SW480 (cell line): ENCODE measurements around the gene SP7.
"Not testable (repeated sequence)": the region's sequence is repeated elsewhere in the genome, so short reads cannot be mapped to it uniquely, and the experiment has no call there.

Source experiments
- DNase-seq: peaks from one replicate; pipeline ENCODE4 v3.0.0-alpha.2; 2016; ENCODE audit warnings: low spot score

The SP7 gene

GRCh38 chr12:53320352-53321195 is 15.6 kb downstream of the SP7 start:
- DNase-seq, result no peak

- no peak for DNase-seq
Observed at GRCh38 chr12:53313996-53314395, 22.2 kb downstream of the SP7 start.

- DNase-seq, result no peak
Observed at GRCh38 chr12:53308276-53308675, 27.9 kb downstream of the SP7 start.

GRCh38 chr12:53306826-53307225 is 29.3 kb downstream of the SP7 start:
- DNase-seq, result no peak

GRCh38 chr12:53302903-53303302 is 33.3 kb downstream of the SP7 start:
- DNase-seq, result no peak

- no peak for DNase-seq
Observed at GRCh38 chr12:53300187-53300586, 36.0 kb downstream of the SP7 start.

- DNase-seq, result peak; percentile 90
Observed at GRCh38 chr12:53299454-53300180, 36.5 kb downstream of the SP7 start, which contains the start of gene MYG1. Gene MYG1 (plus strand): TSS chr12:53299695. CDS start chr12:53299738, 43 bp downstream.

GRCh38 chr12:53299101-53299453 is 37.1 kb downstream of the SP7 start:
- DNase-seq, result no peak

- DNase-seq, result no peak
Observed at GRCh38 chr12:53298164-53298563, 38.0 kb downstream of the SP7 start.

- DNase-seq, result not testable (repeated sequence)
Observed at GRCh38 chr12:53297106-53297505, 39.0 kb downstream of the SP7 start.

GRCh38 chr12:53295891-53296219 is 40.3 kb downstream of the SP7 start:
- DNase-seq, result no peak

- DNase-seq, result peak; percentile 86
Observed at GRCh38 chr12:53295070-53295890, 40.9 kb downstream of the SP7 start, which contains the start of gene PFDN5. Gene PFDN5 (plus strand): TSS chr12:53295542. CDS start chr12:53295568, 26 bp downstream.

GRCh38 chr12:53292426-53292825 is 43.7 kb downstream of the SP7 start:
- no peak for DNase-seq

- no peak for DNase-seq
Observed at GRCh38 chr12:53290661-53291060, 45.5 kb downstream of the SP7 start.

- no peak for DNase-seq
Observed at GRCh38 chr12:53289891-53290290, 46.3 kb downstream of the SP7 start.

- DNase-seq, result no peak
Observed at GRCh38 chr12:53288322-53288721, 47.8 kb downstream of the SP7 start.

GRCh38 chr12:53287741-53288216 is 48.4 kb downstream of the SP7 start:
- peak; percentile 42 for DNase-seq

- no peak for DNase-seq
Observed at GRCh38 chr12:53286448-53286847, 49.7 kb downstream of the SP7 start.

- DNase-seq, result no peak
Observed at GRCh38 chr12:53279888-53280498, 56.2 kb downstream of the SP7 start.

- DNase-seq, result no peak
Observed at GRCh38 chr12:53279283-53279869, 56.8 kb downstream of the SP7 start.

GRCh38 chr12:53277981-53278380 is 58.2 kb downstream of the SP7 start:
- no peak for DNase-seq
